ENCODE data around the gene GSK3A. TPM values are rescaled to one million over a fixed set of nuclear protein-coding genes. Genes with fewer than 3 reads are reported as not detected.

GSK3A gene
- 19.3 and 20.3 TPM in 2 replicates for total RNA-seq

GRCh38 chr19:42242512-42243409, at the start of gene GSK3A:
Gene GSK3A, minus strand, starts transcription at chr19:42242602. Its CDS starts 137 bp downstream, at chr19:42242465.

GRCh38 chr19:42268704-42269477, 26.5 kb upstream of the GSK3A start, which contains the start of gene CIC:
Gene CIC, plus strand, starts transcription at chr19:42269252. Its CDS starts 2,532 bp downstream, at chr19:42271784.

GRCh38 chr19:42254850-42255765, 12.7 kb upstream of the GSK3A start, which contains the start of gene ERF:
Gene ERF, minus strand, starts transcription at chr19:42255128. Its CDS starts 129 bp downstream, at chr19:42254999.

GRCh38 chr19:42219812-42220750, 22.3 kb downstream of the GSK3A start, which contains the start of gene ZNF526:
Gene ZNF526, plus strand, starts transcription at chr19:42220312. Its CDS starts 4,092 bp downstream, at chr19:42224404.

GRCh38 chr19:42217520-42218437, 24.6 kb downstream of the GSK3A start, which contains the start of gene DEDD2:
Gene DEDD2, minus strand, starts transcription at chr19:42217677. Its CDS starts 670 bp downstream, at chr19:42217007.

Other genes starting within 250 kb of the GSK3A start
- 0.15 and 0.17 TPM in 2 replicates for gene ATP1A3, start 248.4 kb downstream of the GSK3A start, total RNA-seq
- 0.34 and 1.0 TPM in 2 replicates for gene GRIK5, start 172.4 kb downstream of the GSK3A start, total RNA-seq
- 16.3 and 16.4 TPM in 2 replicates for gene ZNF574, start 166.4 kb downstream of the GSK3A start, total RNA-seq
- 0.17 and 1.2 TPM in 2 replicates for gene POU2F2, start 110.2 kb downstream of the GSK3A start, total RNA-seq
- 25.0 and 25.7 TPM in 2 replicates for gene DEDD2, start 24.9 kb downstream of the GSK3A start, total RNA-seq
- 7.9 and 8.0 TPM in 2 replicates for gene ZNF526, start 22.3 kb downstream of the GSK3A start, total RNA-seq
- gene ERF, start 12.5 kb upstream of the GSK3A start, total RNA-seq: 45.9 and 47.0 TPM in 2 replicates
- 53.2 and 53.3 TPM in 2 replicates for gene CIC, start 26.6 kb upstream of the GSK3A start, total RNA-seq
- 0.84 and 1.0 TPM in 2 replicates for gene PRR19, start 59.5 kb upstream of the GSK3A start, total RNA-seq
- gene PAFAH1B3, start 60.0 kb upstream of the GSK3A start, total RNA-seq: 88.8 and 92.5 TPM in 2 replicates
- gene TMEM145, start 70.7 kb upstream of the GSK3A start, total RNA-seq: 0.17 TPM in 1 of 2 replicates, not detected in the other
- 18.4 and 19.7 TPM in 2 replicates for gene MEGF8, start 83.0 kb upstream of the GSK3A start, total RNA-seq
- gene CNFN, start 147.7 kb upstream of the GSK3A start, total RNA-seq: not detected in 2 replicates
- 9.9 and 10.6 TPM in 2 replicates for gene LIPE, start 184.8 kb upstream of the GSK3A start, total RNA-seq
- gene CXCL17, start 200.3 kb upstream of the GSK3A start, total RNA-seq: not detected in 2 replicates